SK-N-SH (cell line): ENCODE results near the gene VSIG10L. TPM values are rescaled to one million over a fixed set of nuclear protein-coding genes. Genes with fewer than 3 reads are reported as not detected.

Experiments used
- CTCF ChIA-PET: fragments of 300-600, 350-600 bp; formaldehyde crosslinking; extraction: SDS; loops from one replicate; lab custom pipeline; 2021; lab: Yijun Ruan, JAX
- POLR2A ChIA-PET: fragments of 350-600 bp; sonication (Branson Sonifier 250); formaldehyde crosslinking; extraction: SDS; loops from one replicate; lab custom pipeline; 2020; ENCODE audit warnings: antibody characterized with exemption, inconsistent platforms; lab: Yijun Ruan, JAX
- DNase-seq: peaks from one replicate; pipeline ENCODE4 v3.0.0; 2012
- H2AFZ ChIP-seq: fragments of 200-600 bp; sonication (generic); 2 replicates; pipeline ENCODE4 v1.8.1; 2016; ENCODE audit warnings: antibody characterized with exemption, mild to moderate bottlenecking, low read depth
- H3F3A ChIP-seq: fragments of 200-600 bp; sonication (generic); replicated peaks from 2 replicates; pipeline ENCODE3; 2016; ENCODE audit warnings: antibody characterized with exemption, mild to moderate bottlenecking; ENCODE audit not compliant: insufficient read depth
- H3K27ac ChIP-seq, 2 experiments: fragments of 200-500 bp in 1 of 2; fragments of 200-600 bp in 1 of 2; sonication (Bioruptor generic) in 1 of 2; sonication (generic), shearing (Covaris generic) in 1 of 2; 2 replicates each; pipeline versions ENCODE4 v1.5.1 to v1.6.1; 2014 to 2016; ENCODE audit warnings: low read depth in 2 of 2, inconsistent platforms in 1 of 2, low read length in 1 of 2, mild to moderate bottlenecking in 1 of 2, mixed read lengths in 1 of 2
- H3K27me3 ChIP-seq: fragments of 200-600 bp; sonication (generic), shearing (Covaris generic); 2 replicates; pipeline ENCODE4 v1.6.1; 2016; ENCODE audit warnings: mixed run types; ENCODE audit not compliant: insufficient read depth
- H3K36me3 ChIP-seq, 2 experiments: fragments of 200-500 bp in 1 of 2; fragments of 200-600 bp in 1 of 2; sonication (Bioruptor generic) in 1 of 2; sonication (generic) in 1 of 2; replicated peaks in 1 of 2; 2 replicates each; pipeline versions ENCODE3 to v1.5.1; 2014 to 2016; ENCODE audit warnings: low read length in 1 of 2, mild to moderate bottlenecking in 1 of 2; ENCODE audit not compliant: insufficient read depth in 2 of 2, control insufficient read depth in 1 of 2
- H3K4me1 ChIP-seq, 2 experiments: fragments of 200-500 bp in 1 of 2; fragments of 200-600 bp in 1 of 2; sonication (Bioruptor generic) in 1 of 2; sonication (generic), shearing (Covaris generic) in 1 of 2; 2 replicates each; pipeline versions ENCODE4 v1.5.1 to v1.6.1; 2014 to 2016; ENCODE audit warnings: low read depth in 1 of 2, low read length in 1 of 2, mixed run types in 1 of 2; ENCODE audit not compliant: insufficient read depth in 2 of 2, control insufficient read depth in 1 of 2
- H3K4me2 ChIP-seq: fragments of 200-600 bp; sonication (generic), shearing (Covaris generic); 2 replicates; pipeline ENCODE4 v1.6.1; 2017; ENCODE audit warnings: mixed run types
- H3K4me3 ChIP-seq, 2 experiments: fragments of 200-500 bp in 1 of 2; fragments of 200-600 bp in 1 of 2; sonication (Bioruptor generic) in 1 of 2; sonication (generic), shearing (Covaris generic) in 1 of 2; 2 replicates each; pipeline versions ENCODE4 v1.5.1 to v1.8.1; 2014 to 2016; ENCODE audit warnings: low read depth in 2 of 2, inconsistent platforms in 1 of 2, low read length in 1 of 2, mild to moderate bottlenecking in 1 of 2, mixed read lengths in 1 of 2, moderate library complexity in 1 of 2
- H3K79me2 ChIP-seq: fragments of 200-600 bp; sonication (generic); 2 replicates; pipeline ENCODE4 v1.8.1; 2017; ENCODE audit warnings: mild to moderate bottlenecking; ENCODE audit not compliant: insufficient read depth
- H3K9ac ChIP-seq: fragments of 200-600 bp; sonication (generic); 2 replicates; pipeline ENCODE4 v1.6.1; 2017; ENCODE audit warnings: mixed run types
- H3K9me2 ChIP-seq: fragments of 200-600 bp; sonication (generic); 2 replicates; pipeline ENCODE4 v1.6.1; 2017; ENCODE audit warnings: mixed run types
- H3K9me3 ChIP-seq: fragments of 200-600 bp; sonication (generic); 2 replicates; pipeline ENCODE4 v1.6.1; 2017; ENCODE audit warnings: mixed run types, mild to moderate bottlenecking, moderate library complexity
- H4K20me1 ChIP-seq: fragments of 200-600 bp; sonication (generic); 2 replicates; pipeline ENCODE4 v1.6.1; 2017; ENCODE audit warnings: mild to moderate bottlenecking, mixed run types; ENCODE audit not compliant: insufficient read depth
- CHD2 ChIP-seq: fragments of 150-350 bp; IDR thresholded peaks from 2 replicates; pipeline ENCODE4 v1.6.1; 2018; ENCODE audit warnings: low read length; ENCODE audit not compliant: partially characterized antibody
- CTCF ChIP-seq: fragments of 200-600 bp; sonication (generic); IDR thresholded peaks from 2 replicates; pipeline ENCODE4 v1.6.1; 2017; ENCODE audit warnings: antibody characterized with exemption, mild to moderate bottlenecking, moderate library complexity
- ELF1 ChIP-seq: IDR thresholded peaks from 2 replicates; pipeline ENCODE4 v1.4.0; 2012
- EP300 ChIP-seq, 2 experiments: IDR thresholded peaks; 2 replicates each; pipeline versions ENCODE4 v1.4.0 to v1.6.1; 2012; ENCODE audit warnings: borderline replicate concordance in 1 of 2, low read depth in 1 of 2, low read length in 1 of 2
- EZH2phosphoT487 ChIP-seq: fragments of 200-600 bp; sonication (generic); IDR thresholded peaks from 2 replicates; pipeline ENCODE4 v1.6.1; 2017; ENCODE audit warnings: low read depth, mixed run types, mild to moderate bottlenecking, antibody characterized with exemption, moderate library complexity, borderline replicate concordance
- FOXJ3 ChIP-seq: sonication (generic); formaldehyde crosslinking; IDR thresholded peaks from 2 replicates; pipeline ENCODE4 v1.5.1; 2020; ENCODE audit warnings: mild to moderate bottlenecking, missing genetic modification reagents
- GABPA ChIP-seq: IDR thresholded peaks from 2 replicates; pipeline ENCODE4 v1.4.0; 2012; ENCODE audit warnings: low read depth, mild to moderate bottlenecking
- GATA2 ChIP-seq: sonication (generic); formaldehyde crosslinking; IDR thresholded peaks from 2 replicates; pipeline ENCODE4 v1.5.0; 2020; ENCODE audit warnings: mild to moderate bottlenecking, missing genetic modification reagents
- JUND ChIP-seq: IDR thresholded peaks from 2 replicates; pipeline ENCODE4 v1.4.0; 2012
- MEF2A ChIP-seq: IDR thresholded peaks from 2 replicates; pipeline ENCODE4 v1.4.0; 2012; ENCODE audit warnings: low read depth, borderline replicate concordance
- MXI1 ChIP-seq: IDR thresholded peaks from 2 replicates; pipeline ENCODE4 v1.6.1; 2012; ENCODE audit warnings: mild to moderate bottlenecking, low read depth, low read length, improper control_type of control experiment
- NFIC ChIP-seq: IDR thresholded peaks from 2 replicates; pipeline ENCODE4 v1.4.0; 2012; ENCODE audit warnings: borderline replicate concordance
- RAD21 ChIP-seq: IDR thresholded peaks from 2 replicates; pipeline ENCODE4 v1.6.1; 2012; ENCODE audit warnings: mild to moderate bottlenecking, low read length
- RFX5 ChIP-seq: IDR thresholded peaks from 2 replicates; pipeline ENCODE4 v1.6.1; 2012; ENCODE audit warnings: mild to moderate bottlenecking, improper control_type of control experiment, low read length
- RXRA ChIP-seq: IDR thresholded peaks from 2 replicates; pipeline ENCODE4 v1.4.0; 2012; ENCODE audit warnings: low read depth, mild to moderate bottlenecking, borderline replicate concordance
- SIN3A ChIP-seq: IDR thresholded peaks from 2 replicates; pipeline ENCODE4 v1.6.1; 2012; ENCODE audit warnings: low read depth, mild to moderate bottlenecking, low read length, moderate library complexity, borderline replicate concordance
- TAF1 ChIP-seq: IDR thresholded peaks from 2 replicates; pipeline ENCODE4 v1.6.1; 2012; ENCODE audit warnings: low read depth, mild to moderate bottlenecking, low read length, moderate library complexity, borderline replicate concordance
- TCF12 ChIP-seq: IDR thresholded peaks from 2 replicates; pipeline ENCODE4 v1.4.0; 2012
- TEAD4 ChIP-seq: IDR thresholded peaks from 2 replicates; pipeline ENCODE4 v1.4.0; 2012; ENCODE audit warnings: mild to moderate bottlenecking, borderline replicate concordance; ENCODE audit not compliant: insufficient read depth
- USF1 ChIP-seq: IDR thresholded peaks from 2 replicates; pipeline ENCODE4 v1.4.0; 2012; ENCODE audit warnings: low read depth, borderline replicate concordance
- USF2 ChIP-seq: fragments of 150-350 bp; IDR thresholded peaks from 2 replicates; pipeline ENCODE4 v1.6.1; 2017; ENCODE audit warnings: antibody characterized with exemption, low read length, low read depth, borderline replicate concordance
- WGBS: methylation state at CpG from one replicate; pipeline ENCODE4 v1.1.6; 2017; ENCODE audit warnings: low lambda C conversion rate; 5-methylcytosine and 5-hydroxymethylcytosine counted together
- polyA plus RNA-seq, 3 experiments: library from polyadenylated mRNA; depleted of rRNA; stranded (reverse); fragments of >200 nt; gene quantifications; 2 replicates each; pipeline ENCODE4 v1.2.3, GENCODE V29; 2012

The VSIG10L gene
- polyA plus RNA-seq, 1 of the 3 experiments (the other 2 are of a cell fraction) = 2.7 TPM

GRCh38 chr19:51370230-51370629 lies 28.3 kb upstream of the VSIG10L start:
- POLR2A ChIA-PET = no interaction called here

GRCh38 chr19:51368366-51369282 lies 26.7 kb upstream of the VSIG10L start, which contains the start of gene CLDND2:
Gene CLDND2 (minus strand): TSS chr19:51369003. CDS start chr19:51368577, 426 bp downstream.
- Histone ChIP-seq H3K9ac (peak within 1 kb of the TSS; percentile 75), H3K36me3 (no peaks in the 10 kb centered on the region), H3K4me3 (peak within 1 kb of the TSS; percentile 77 to 80), H3F3A (no peaks in the 10 kb centered on the region), H3K4me1 (peaks cover 6 to 21% of the 10 kb centered on the region in 2 experiments; a peak in 3 of 4 replicates), H3K4me2 (peak within 1 kb of the TSS; percentile 92), H3K9me2 (no peaks in the 10 kb centered on the region), H3K27me3 (peaks cover 19% of the 10 kb centered on the region; the same call in 1 of the 2 replicates), H3K9me3 (no peaks in the 10 kb centered on the region), H4K20me1 (no peaks in the 10 kb centered on the region), H2AFZ (peak within 1 kb of the TSS; percentile 73; the same call in 1 of the 2 replicates), H3K79me2 (peaks cover 6% of the 10 kb centered on the region), H3K27ac (peak within 1 kb of the TSS; percentile 60 to 94)
- WGBS = 96% methylated on average over 12 of the region's 23 CpGs
- POLR2A ChIA-PET = interaction anchor here (1.5 kb wide), 1 partner anchor 29 kb away, joined by 7 read pairs; no protein-coding TSS in a partner anchor
- DNase-seq = no peak
- CTCF ChIA-PET = interaction anchor here (1.3 to 1.5 kb wide), 2 partner anchors 11 to 28 kb away, joined by 3 to 5 read pairs; no protein-coding TSS in a partner anchor
- no peak for TF ChIP-seq ELF1
- TF ChIP-seq RFX5 = no peak
- no peak for TF ChIP-seq GATA2 (CRISPR knock-in tag)
- no peak for TF ChIP-seq JUND
- TF ChIP-seq RXRA = no peak
- no peak for TF ChIP-seq NFIC
- no peak; the same call in 1 of the 2 replicates for TF ChIP-seq FOXJ3 (CRISPR knock-in tag)
- no peak for TF ChIP-seq GABPA
- TF ChIP-seq MEF2A = no peak
- TF ChIP-seq CHD2 = no peak
- TF ChIP-seq EP300 (IDR thresholded peaks at IDR 0.05; ENCODE audit: borderline replicate concordance in 1 of 2, low read depth in 1 of 2, low read length in 1 of 2) = no peak
- TF ChIP-seq TAF1 = no peak
- no peak for TF ChIP-seq USF2
- TF ChIP-seq TCF12 = no peak

More at GRCh38 chr19:51370230-51370629, 28.3 kb upstream of the VSIG10L start:
- Histone ChIP-seq H3K4me2 (no peak overlapping the region), H3K27me3 (peaks cover 20% of the 10 kb centered on the region; the same call in 1 of the 2 replicates), H3K27ac (no peak overlapping the region), H3K4me1 (peaks cover 4 to 13% of the 10 kb centered on the region in 2 experiments; a peak in 3 of 4 replicates), H2AFZ (no peak overlapping the region), H3K4me3 (no peak overlapping the region)
- no peak for TF ChIP-seq TAF1
- no peak for TF ChIP-seq EZH2phosphoT487
- TF ChIP-seq JUND = no peak
- no peak for TF ChIP-seq CTCF
- TF ChIP-seq SIN3A = no peak
- TF ChIP-seq MXI1 = no peak
- TF ChIP-seq GABPA = no peak
- TF ChIP-seq RAD21 = no peak
- no peak for TF ChIP-seq TEAD4
- no peak for TF ChIP-seq ELF1
- no peak for TF ChIP-seq NFIC
- no peak for TF ChIP-seq USF1
- TF ChIP-seq, all 33 proteins: peak for 0
- Histone ChIP-seq H4K20me1 (no peaks in the 10 kb centered on the region), H3K9ac (no peak overlapping the region), H3K79me2 (peaks cover 6% of the 10 kb centered on the region), H3K9me3 (no peaks in the 10 kb centered on the region), H3K36me3 (no peaks in the 10 kb centered on the region), H3F3A (no peaks in the 10 kb centered on the region), H3K9me2 (no peaks in the 10 kb centered on the region)
- no peak for DNase-seq
- WGBS = 76% methylated on average over 4 of the region's 4 CpGs
- CTCF ChIA-PET = interaction anchor here (1.0 kb wide), 1 partner anchor 287 kb away, joined by 3 read pairs; no protein-coding TSS in a partner anchor
